Activated T-cell treated with anti-CD3 and anti-CD28 coated beads, Interleukin-2, amount 50 U/mL, for 24 hours (primary cell): Measurements from ENCODE around the gene ADCY7.

Experiments used
- DNase-seq: peaks from one replicate; pipeline ENCODE4 v3.0.0-alpha.2; 2020
- H3K27ac Mint-ChIP-seq: 2 replicates; pipeline ENCODE4 v1.8.0; 2020; ENCODE audit warnings: mild to moderate bottlenecking, mixed read lengths
- H3K27me3 Mint-ChIP-seq: 2 replicates; pipeline ENCODE4 v1.8.0; 2020; ENCODE audit warnings: mixed read lengths
- H3K36me3 Mint-ChIP-seq: 2 replicates; pipeline ENCODE4 v1.8.0; 2020; ENCODE audit warnings: low read depth, mixed read lengths
- H3K4me1 Mint-ChIP-seq: 2 replicates; pipeline ENCODE4 v1.8.0; 2020; ENCODE audit warnings: low read depth, mixed read lengths
- H3K4me3 Mint-ChIP-seq: 2 replicates; pipeline ENCODE4 v1.8.0; 2020; ENCODE audit warnings: mild to moderate bottlenecking, moderate library complexity, mixed read lengths
- H3K9me3 Mint-ChIP-seq: 2 replicates; pipeline ENCODE4 v1.8.0; 2020; ENCODE audit warnings: mixed read lengths

Gene ADCY7

DNA sequence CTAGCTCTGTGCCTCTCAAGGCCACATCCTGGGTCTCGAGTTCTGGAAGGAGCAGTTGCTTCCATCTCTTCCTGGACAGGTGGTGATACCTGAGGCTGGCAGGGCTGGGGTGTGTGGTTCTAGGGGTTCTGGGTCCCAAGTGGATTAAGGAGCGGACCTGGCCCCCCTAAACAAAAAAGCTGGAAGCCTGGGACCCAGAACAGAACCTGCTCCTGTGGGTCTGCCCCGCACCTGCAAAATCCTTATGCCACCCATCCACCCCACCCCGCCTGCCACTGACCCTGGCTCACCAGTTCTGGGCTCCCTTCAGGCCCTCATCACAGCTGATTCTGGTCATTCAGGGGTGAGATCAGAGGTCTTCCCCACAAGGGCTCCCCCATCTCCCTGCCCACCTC is 44.8 kb downstream of the ADCY7 start:
- Mint-ChIP-seq H3K36me3 (peaks cover 83% of the 10 kb centered on the region), H3K9me3 (no peaks in the 10 kb centered on the region), H3K27me3 (no peaks in the 10 kb centered on the region), H3K27ac (peak overlapping the region; percentile 84), H3K4me1 (peaks cover 25% of the 10 kb centered on the region), H3K4me3 (no peak overlapping the region)
- DNase-seq: peak; percentile 30

DNA sequence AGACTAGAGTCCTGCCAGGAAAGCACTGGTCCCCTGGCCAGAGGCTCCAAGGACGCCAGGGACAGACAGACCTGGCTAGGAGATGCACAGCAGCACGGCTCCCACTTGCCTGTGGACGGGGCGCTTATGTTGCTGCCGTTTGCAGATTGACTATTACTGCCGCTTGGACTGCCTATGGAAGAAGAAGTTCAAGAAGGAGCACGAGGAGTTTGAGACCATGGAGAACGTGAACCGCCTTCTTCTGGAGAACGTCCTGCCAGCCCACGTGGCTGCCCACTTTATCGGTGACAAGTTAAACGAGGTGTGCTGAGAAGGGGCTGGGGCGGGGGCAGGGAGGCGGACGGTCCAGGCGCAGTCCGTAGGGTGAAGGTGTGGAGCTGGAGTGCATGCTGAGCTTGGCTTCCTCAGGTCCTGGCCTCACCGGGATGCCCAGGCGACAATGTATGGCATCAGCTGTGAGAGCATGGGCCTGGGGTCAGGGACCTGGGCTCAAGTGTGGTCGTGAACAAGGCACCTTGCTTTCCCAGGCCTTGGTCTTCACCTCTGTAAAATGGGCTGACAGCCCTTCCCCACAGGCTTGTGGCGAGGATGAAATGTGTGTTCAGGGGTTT is 45.6 kb downstream of the ADCY7 start:
- Mint-ChIP-seq H3K36me3 (peaks cover 84% of the 10 kb centered on the region), H3K4me3 (no peak overlapping the region), H3K27ac (peak overlapping the region; percentile 92), H3K9me3 (no peaks in the 10 kb centered on the region), H3K4me1 (peaks cover 28% of the 10 kb centered on the region), H3K27me3 (no peaks in the 10 kb centered on the region)
- peak; percentile 31 for DNase-seq

DNA sequence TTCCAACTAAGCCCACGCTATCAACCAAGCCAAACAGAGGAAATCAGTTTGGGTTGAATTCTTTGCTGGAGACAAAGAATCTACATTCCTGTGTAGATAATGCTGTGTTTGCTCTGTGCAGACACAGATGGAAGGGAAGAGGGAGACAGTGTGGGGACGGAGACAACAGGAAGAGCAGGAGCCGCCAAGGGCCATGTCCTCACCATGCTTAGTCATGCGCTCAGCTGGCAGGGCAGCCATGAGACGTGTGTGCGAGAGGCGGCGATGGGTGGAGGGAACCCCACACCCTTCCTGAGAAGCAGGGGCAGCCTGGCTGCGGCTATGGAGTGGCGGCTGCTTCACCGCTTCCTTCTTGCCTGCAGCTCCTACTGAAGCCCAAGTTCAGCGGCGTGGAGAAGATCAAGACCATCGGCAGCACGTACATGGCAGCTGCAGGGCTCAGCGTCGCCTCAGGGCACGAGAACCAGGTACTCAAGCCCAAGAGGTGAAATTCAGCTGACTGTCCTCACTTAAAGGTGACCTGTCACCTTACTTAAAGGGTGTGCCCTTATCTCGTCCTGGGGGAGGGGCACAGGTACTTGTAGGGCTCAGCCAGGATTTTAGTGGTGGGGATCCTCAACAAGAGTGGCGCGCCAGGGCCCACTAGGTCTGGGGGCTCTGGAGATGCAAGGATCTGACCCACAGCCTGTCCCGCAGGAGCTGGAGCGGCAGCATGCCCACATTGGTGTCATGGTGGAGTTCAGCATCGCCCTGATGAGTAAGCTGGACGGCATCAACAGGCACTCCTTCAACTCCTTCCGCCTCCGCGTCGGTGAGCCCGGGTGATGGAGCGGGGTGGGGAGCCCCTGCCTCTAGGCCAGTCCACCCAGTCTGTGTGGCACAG is 47.5 kb downstream of the ADCY7 start:
- Mint-ChIP-seq H3K4me1 (peaks cover 35% of the 10 kb centered on the region), H3K27me3 (no peaks in the 10 kb centered on the region), H3K27ac (peak overlapping the region; percentile 92), H3K36me3 (peaks cover 92% of the 10 kb centered on the region), H3K4me3 (peak overlapping the region; percentile 36), H3K9me3 (no peaks in the 10 kb centered on the region)
- peak; percentile 63 for DNase-seq

DNA sequence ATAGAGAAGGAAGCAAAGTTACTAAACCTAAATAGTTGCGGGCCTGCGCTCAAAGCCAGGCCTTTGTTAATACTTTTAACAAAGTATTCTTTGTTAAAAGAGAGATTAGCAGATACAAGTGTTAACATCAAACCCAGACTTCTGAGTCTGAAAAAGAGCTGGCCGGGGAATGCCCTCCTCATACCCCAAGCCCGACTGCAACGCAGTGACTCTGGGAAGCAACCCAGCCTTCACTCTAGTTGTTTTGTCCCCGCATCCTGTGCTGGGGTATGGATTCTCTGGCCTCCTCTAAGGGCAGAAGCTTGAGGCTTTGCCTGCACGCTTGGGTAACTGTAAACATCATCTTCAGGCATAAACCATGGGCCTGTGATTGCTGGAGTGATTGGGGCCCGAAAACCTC is 48.3 kb downstream of the ADCY7 start:
- Mint-ChIP-seq H3K4me3 (no peak overlapping the region), H3K36me3 (peaks cover 92% of the 10 kb centered on the region), H3K27me3 (no peaks in the 10 kb centered on the region), H3K4me1 (peaks cover 37% of the 10 kb centered on the region), H3K27ac (peak overlapping the region; percentile 92), H3K9me3 (no peaks in the 10 kb centered on the region)
- no peak for DNase-seq

DNA sequence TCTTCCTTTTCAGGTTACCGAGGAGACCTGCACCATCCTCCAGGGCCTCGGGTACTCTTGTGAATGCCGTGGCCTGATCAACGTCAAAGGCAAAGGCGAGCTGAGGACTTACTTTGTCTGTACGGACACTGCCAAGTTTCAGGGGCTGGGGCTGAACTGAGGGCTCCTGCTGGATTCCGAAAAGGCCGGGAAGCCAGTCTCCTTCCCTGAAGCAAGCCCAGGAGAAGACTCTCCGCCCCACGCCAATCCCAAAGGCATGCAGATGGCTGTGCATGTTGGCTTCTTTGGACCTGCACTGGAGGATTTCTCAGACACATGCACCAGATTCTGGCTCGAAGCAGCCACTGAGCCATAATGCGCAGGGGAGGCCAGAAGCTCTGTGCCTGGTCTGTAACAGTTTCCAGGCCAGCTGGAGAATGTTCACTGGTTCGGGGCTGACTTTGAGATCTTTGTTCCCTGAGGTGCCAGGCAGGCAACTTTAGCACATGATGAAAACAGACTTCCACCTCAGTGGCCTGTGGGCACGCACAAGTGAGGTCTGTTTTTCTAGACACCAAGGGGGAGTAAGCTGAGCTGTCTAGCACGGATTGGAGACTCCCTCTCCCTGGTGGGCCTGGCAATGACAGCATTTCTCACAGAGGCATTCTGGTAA is 49.1 kb downstream of the ADCY7 start:
- Mint-ChIP-seq H3K27me3 (no peaks in the 10 kb centered on the region), H3K9me3 (no peaks in the 10 kb centered on the region), H3K4me1 (peaks cover 37% of the 10 kb centered on the region), H3K27ac (peak overlapping the region; percentile 92), H3K36me3 (peaks cover 92% of the 10 kb centered on the region), H3K4me3 (no peak overlapping the region)
- DNase-seq: peak; percentile 28

DNA sequence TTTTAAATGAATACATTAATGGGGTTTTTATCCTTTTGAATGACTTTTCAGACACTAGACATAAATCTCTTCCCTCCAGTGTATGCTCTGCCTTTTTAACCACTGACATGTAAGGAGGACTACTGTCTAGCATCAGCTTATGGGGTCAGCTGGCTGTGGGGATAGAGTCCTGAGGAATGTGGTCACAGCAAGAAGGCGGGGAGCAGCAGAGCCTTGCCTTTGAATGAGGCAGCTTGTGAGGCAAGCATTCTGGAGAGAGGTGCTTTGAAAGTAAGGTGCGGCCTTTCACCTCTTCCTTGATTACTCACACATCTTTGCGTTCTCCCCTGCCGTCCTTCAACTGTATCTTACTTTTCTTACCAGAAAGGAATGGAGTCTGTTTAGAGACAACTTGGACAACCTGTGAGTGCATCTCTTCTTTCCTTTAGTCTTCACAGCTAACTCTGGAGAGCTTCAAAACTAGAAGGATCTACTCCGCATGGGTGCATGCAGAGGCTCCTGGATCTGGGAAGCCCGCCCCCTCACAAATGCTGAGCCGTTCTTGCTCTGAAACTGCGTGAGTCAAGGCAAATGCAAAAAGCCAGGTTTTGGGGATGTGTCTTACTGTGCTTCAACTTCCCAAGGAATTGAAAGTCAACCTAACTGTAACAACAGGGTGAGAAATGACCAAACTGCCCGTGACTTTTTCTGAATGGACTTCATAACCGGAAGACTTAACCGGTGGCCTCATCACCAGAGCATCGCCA is 49.9 kb downstream of the ADCY7 start:
- H3K4me1 Mint-ChIP-seq: peaks cover 39% of the 10 kb centered on the region
- peaks cover 96% of the 10 kb centered on the region for H3K36me3 Mint-ChIP-seq
- no peaks in the 10 kb centered on the region for H3K27me3 Mint-ChIP-seq

DNA sequence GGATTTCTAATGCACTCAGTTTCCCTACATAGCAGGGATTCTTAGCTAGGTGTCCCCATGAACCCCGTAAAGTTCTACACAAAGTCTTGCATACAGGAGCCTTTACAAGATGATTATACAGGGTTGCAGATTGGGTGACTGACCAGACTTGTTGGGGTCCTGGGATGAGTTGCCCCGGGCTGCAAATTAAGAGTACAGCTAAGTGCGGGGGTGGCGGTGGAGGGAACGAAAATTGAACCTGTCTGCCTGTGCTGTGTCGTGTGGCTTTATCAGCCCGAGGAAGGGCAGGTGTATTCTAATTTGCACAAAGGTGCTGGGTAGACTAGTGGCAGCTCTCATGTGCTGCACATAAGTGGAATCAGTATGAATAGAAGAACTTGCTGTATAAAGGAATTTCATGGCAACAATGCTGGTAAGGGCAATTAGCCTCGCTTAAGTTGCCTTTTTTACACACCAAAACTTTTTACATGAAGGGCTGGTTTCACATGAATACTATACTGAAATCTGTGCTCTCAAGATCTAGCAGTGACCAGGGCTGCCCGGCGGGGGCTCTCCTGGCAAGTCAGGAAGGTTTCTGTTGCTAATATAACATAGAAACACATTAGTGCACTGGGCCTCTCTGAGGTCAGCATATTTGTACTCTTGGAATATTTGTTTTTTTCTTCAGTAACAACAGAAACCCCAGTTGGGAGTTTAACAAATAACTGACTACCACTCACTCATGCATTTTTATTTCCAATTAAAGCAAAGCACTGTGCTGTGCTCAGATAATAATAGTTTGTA is 50.7 kb downstream of the ADCY7 start:
- Mint-ChIP-seq H3K4me1 (peaks cover 39% of the 10 kb centered on the region), H3K4me3 (no peak overlapping the region), H3K9me3 (no peaks in the 10 kb centered on the region), H3K27me3 (no peaks in the 10 kb centered on the region), H3K36me3 (peaks cover 100% of the 10 kb centered on the region), H3K27ac (peak overlapping the region; percentile 92)
- DNase-seq: no peak

More for the DNA sequence above, 49.9 kb downstream of the ADCY7 start:
- H3K9me3 Mint-ChIP-seq: no peaks in the 10 kb centered on the region
- peak overlapping the region; percentile 92 for H3K27ac Mint-ChIP-seq
- no peak for DNase-seq
- no peak overlapping the region for H3K4me3 Mint-ChIP-seq

DNA sequence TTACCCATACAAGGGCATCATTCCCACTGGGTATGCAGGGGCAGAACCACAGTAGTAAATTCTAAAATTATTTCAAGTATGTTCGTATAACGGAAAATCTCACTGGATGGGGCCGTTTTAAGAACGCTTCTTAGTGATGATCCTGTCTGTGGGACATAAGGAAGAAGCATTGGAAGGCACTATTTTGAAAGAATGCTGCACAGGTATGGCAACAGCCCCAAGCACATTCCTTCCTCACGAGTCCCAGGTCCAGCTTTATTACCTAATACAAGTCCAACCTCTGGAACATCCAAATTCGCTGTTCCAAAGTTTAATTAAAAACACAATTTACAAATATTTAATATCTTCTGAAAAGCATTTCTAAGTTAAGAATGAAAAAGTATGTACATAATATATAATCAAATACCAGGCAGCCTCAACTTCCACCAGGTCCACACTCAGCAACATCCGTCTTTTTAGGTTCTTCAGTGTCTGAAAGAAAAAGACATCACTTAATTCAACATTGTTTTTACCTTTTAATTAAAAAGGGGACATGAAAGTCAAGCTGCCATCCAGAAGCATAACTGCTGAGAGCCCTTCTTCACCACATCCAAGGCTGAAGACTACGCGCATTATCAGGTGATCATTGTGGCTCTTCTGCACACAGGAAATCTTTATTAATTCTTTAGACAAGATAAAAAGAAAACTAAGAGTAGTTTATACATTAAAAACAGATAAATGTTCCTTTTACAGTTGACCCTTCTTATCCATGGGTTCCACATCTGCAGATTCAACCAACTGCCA is 52.6 kb downstream of the ADCY7 start:
- DNase-seq: no peak
- Mint-ChIP-seq H3K4me1 (peaks cover 33% of the 10 kb centered on the region), H3K27me3 (no peaks in the 10 kb centered on the region), H3K27ac (peak overlapping the region; percentile 72), H3K4me3 (no peak overlapping the region), H3K36me3 (peaks cover 99% of the 10 kb centered on the region), H3K9me3 (no peaks in the 10 kb centered on the region)

DNA sequence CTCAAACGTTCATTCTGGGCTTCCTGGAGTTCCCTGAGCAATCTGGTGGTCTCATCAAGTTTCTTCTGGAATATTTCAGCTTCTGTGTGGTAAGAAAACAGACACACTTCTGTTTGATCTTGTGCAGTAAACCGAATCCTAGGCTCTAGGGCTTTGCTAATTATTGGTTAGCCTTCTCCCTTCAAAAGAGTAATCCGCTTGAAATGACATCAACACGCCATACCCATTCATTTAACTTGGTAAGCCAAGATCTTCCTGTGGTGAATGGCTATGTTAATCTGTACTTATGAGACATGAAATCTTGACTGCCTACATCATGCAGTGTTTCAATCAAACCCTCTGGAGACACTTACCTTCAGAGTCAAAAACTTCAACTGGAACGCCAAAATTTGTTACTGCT is 54.0 kb downstream of the ADCY7 start:
- peak overlapping the region; percentile 28 for H3K27ac Mint-ChIP-seq
- H3K27me3 Mint-ChIP-seq: no peaks in the 10 kb centered on the region
- no peak overlapping the region for H3K4me3 Mint-ChIP-seq
- peaks cover 35% of the 10 kb centered on the region for H3K4me1 Mint-ChIP-seq
- DNase-seq: no peak
- H3K36me3 Mint-ChIP-seq: peaks cover 99% of the 10 kb centered on the region
- H3K9me3 Mint-ChIP-seq: no peaks in the 10 kb centered on the region

DNA sequence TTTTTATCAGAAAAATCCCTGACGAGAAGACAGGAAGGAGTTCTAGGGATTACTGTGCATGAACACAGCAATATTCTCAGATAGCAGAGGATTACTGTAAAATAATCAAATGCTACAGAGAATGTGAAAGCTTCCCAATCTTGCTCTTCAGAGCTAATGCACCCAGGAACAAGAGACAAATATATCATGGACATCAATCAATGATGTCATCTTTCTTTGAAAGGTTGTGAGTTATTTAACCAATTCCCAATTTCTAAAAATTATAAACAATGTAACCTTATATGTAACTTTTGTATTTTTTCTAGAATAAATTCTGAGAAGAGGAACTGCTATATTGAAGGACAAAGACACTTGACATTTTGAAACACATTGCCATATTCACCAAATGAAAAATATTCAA is 56.0 kb downstream of the ADCY7 start:
- Mint-ChIP-seq H3K36me3 (peaks cover 93% of the 10 kb centered on the region), H3K27me3 (no peaks in the 10 kb centered on the region), H3K4me3 (no peak overlapping the region), H3K27ac (no peak overlapping the region), H3K9me3 (no peaks in the 10 kb centered on the region), H3K4me1 (peaks cover 40% of the 10 kb centered on the region)
- DNase-seq: no peak

DNA sequence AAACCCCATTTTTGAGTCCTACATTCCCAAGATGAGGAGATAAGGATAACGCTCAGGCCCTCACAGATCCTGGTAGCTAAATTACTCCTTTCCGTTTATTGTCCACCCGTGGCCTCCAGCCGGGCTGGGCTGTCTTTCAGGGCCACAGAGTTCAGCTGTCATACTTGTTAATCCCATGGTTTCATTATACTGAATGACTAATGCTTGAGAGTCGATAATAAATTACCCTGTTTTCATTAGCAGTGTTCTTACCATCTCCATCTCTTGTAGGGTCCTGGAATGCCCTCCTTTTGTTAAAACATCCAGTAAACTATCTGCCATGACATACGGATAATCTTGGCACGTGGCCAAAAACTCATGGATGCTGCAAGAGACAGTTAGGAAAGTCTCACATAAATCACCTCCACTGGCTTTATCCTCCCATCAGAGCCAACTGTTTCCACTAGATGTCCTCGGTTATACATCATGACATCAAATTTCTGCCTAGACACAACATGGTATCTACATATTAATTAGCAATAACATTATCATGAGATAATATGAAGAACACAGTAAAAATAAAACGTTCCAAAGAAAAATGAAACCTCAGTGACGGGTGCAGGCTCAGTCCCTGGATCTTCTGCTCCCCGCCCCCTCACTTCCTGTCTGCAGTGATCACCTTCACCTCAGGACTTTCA is 57.1 kb downstream of the ADCY7 start:
- Mint-ChIP-seq H3K9me3 (no peaks in the 10 kb centered on the region), H3K4me3 (no peak overlapping the region), H3K36me3 (peaks cover 93% of the 10 kb centered on the region), H3K27ac (peak overlapping the region; percentile 83), H3K27me3 (no peaks in the 10 kb centered on the region), H3K4me1 (peaks cover 48% of the 10 kb centered on the region)
- DNase-seq: no peak

DNA sequence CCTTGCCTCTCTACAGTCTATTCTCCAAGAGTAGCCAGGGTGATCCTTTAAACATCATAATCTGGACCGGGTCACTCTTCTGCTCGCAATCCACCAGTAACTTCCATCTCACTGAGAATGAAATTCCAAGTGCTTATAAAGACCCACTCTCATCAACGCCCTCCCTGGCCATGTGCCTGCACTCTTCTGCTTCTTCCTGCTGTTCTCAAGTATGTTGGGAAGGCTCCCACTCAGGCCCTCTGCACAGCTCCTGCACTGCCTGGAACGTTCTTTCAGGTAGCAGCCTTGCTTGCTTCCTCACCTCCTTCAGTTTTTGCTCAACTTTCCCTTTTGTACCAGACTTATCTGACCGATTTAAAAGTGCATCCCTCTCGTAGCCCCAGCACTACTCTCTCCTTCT is 58.0 kb downstream of the ADCY7 start:
- Mint-ChIP-seq H3K9me3 (no peaks in the 10 kb centered on the region), H3K36me3 (peaks cover 93% of the 10 kb centered on the region)

DNA sequence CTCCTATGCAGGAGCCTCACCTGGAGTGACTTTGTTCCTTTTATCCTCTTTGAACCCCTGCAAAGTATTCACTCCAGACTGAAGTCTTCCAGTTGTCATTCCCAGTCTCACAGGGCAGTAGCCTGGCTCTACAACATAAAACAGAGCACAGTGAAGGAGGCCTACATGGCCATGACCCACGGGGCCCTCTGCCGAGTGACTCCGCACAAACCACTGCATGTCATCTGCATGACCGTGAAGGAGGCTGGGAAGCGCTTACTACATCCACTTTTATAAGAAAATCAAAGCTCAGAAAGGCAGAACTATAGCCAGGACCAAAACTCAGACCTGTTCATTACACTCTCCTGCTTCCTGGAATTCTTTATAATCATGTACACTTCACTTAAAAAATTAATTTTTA is 59.9 kb downstream of the ADCY7 start:
- Mint-ChIP-seq H3K36me3 (peaks cover 89% of the 10 kb centered on the region), H3K4me3 (no peak overlapping the region), H3K27me3 (no peaks in the 10 kb centered on the region), H3K27ac (peak overlapping the region; percentile 66), H3K4me1 (peaks cover 52% of the 10 kb centered on the region), H3K9me3 (no peaks in the 10 kb centered on the region)
- no peak for DNase-seq

More for the DNA sequence above, 58.0 kb downstream of the ADCY7 start:
- Mint-ChIP-seq H3K4me1 (peaks cover 45% of the 10 kb centered on the region), H3K4me3 (no peak overlapping the region), H3K27me3 (no peaks in the 10 kb centered on the region), H3K27ac (peak overlapping the region; percentile 83)
- DNase-seq: no peak
